ENCODE measurements around the gene PCCA.
"Not testable (repeated sequence)": the region's sequence is repeated elsewhere in the genome, so short reads cannot be mapped to it uniquely, and the experiment has no call there.

Gene PCCA

GRCh38 chr13:100301418-100301817 is 212.5 kb downstream of the PCCA start:
- Histone ChIP-seq H3K4me3 (ENCODE audit: extremely low read depth, insufficient read depth, low read length, poor library complexity, severe bottlenecking) (no peak overlapping the region), H3K27ac (ENCODE audit: low read depth, low read length, severe bottlenecking) (no peak overlapping the region), H3K9me3 (ENCODE audit: control insufficient read depth, low read length) (no peaks in the 10 kb centered on the region), H3K36me3 (ENCODE audit: control insufficient read depth, insufficient read depth, low read length) (no peaks in the 10 kb centered on the region), H3K4me1 (ENCODE audit: control insufficient read depth, insufficient read depth, low read length, poor library complexity, severe bottlenecking) (no peaks in the 10 kb centered on the region)
- WGBS, 2 experiments (ENCODE audit: insufficient coverage in 2 of 2), result 87 to 93% methylated on average over 4 of the region's 5 CpGs

GRCh38 chr13:100302391-100302790 is 213.5 kb downstream of the PCCA start:
- Histone ChIP-seq H3K4me1 (ENCODE audit: control insufficient read depth, insufficient read depth, low read length, poor library complexity, severe bottlenecking) (no peaks in the 10 kb centered on the region), H3K9me3 (ENCODE audit: control insufficient read depth, low read length) (no peaks in the 10 kb centered on the region), H3K36me3 (ENCODE audit: control insufficient read depth, insufficient read depth, low read length) (no peaks in the 10 kb centered on the region), H3K4me3 (ENCODE audit: extremely low read depth, insufficient read depth, low read length, poor library complexity, severe bottlenecking) (no peak overlapping the region), H3K27ac (ENCODE audit: low read depth, low read length, severe bottlenecking) (no peak overlapping the region)
- WGBS, 2 experiments (ENCODE audit: insufficient coverage in 2 of 2), result 100% methylated on average over 1 of the region's 2 CpGs; no CpG with 5 or more reads in 1 of the 2 experiments

GRCh38 chr13:100304229-100304628 is 215.3 kb downstream of the PCCA start:
- H3K4me1 ChIP-seq (ENCODE audit: control insufficient read depth, insufficient read depth, low read length, poor library complexity, severe bottlenecking), result no peaks in the 10 kb centered on the region
- H3K27ac ChIP-seq (ENCODE audit: low read depth, low read length, severe bottlenecking), result no peak overlapping the region
- no peaks in the 10 kb centered on the region for H3K9me3 ChIP-seq (ENCODE audit: control insufficient read depth, low read length)
- 77 to 93% methylated on average over 1 to 2 of the region's 2 CpGs for WGBS, 2 experiments (ENCODE audit: insufficient coverage in 2 of 2)
- H3K36me3 ChIP-seq (ENCODE audit: control insufficient read depth, insufficient read depth, low read length), result no peaks in the 10 kb centered on the region
- no peak overlapping the region for H3K4me3 ChIP-seq (ENCODE audit: extremely low read depth, insufficient read depth, low read length, poor library complexity, severe bottlenecking)

- no peaks in the 10 kb centered on the region for H3K9me3 ChIP-seq (ENCODE audit: control insufficient read depth, low read length)
- H3K4me3 ChIP-seq (ENCODE audit: extremely low read depth, insufficient read depth, low read length, poor library complexity, severe bottlenecking), result no peak overlapping the region
- H3K27ac ChIP-seq (ENCODE audit: low read depth, low read length, severe bottlenecking), result no peak overlapping the region
- no peaks in the 10 kb centered on the region for H3K4me1 ChIP-seq (ENCODE audit: control insufficient read depth, insufficient read depth, low read length, poor library complexity, severe bottlenecking)
- H3K36me3 ChIP-seq (ENCODE audit: control insufficient read depth, insufficient read depth, low read length), result no peaks in the 10 kb centered on the region
- no CpG with 5 or more reads among the region's 2 CpGs for WGBS, 2 experiments (ENCODE audit: insufficient coverage in 2 of 2)
These were observed 216.5 kb downstream of the PCCA start for GRCh38 chr13:100305398-100305797.

GRCh38 chr13:100306030-100306429 is 217.1 kb downstream of the PCCA start:
- no peaks in the 10 kb centered on the region for H3K36me3 ChIP-seq (ENCODE audit: control insufficient read depth, insufficient read depth, low read length)
- no peaks in the 10 kb centered on the region for H3K4me1 ChIP-seq (ENCODE audit: control insufficient read depth, insufficient read depth, low read length, poor library complexity, severe bottlenecking)
- H3K4me3 ChIP-seq (ENCODE audit: extremely low read depth, insufficient read depth, low read length, poor library complexity, severe bottlenecking), result no peak overlapping the region
- H3K9me3 ChIP-seq (ENCODE audit: control insufficient read depth, low read length), result no peaks in the 10 kb centered on the region
- WGBS, 2 experiments (ENCODE audit: insufficient coverage in 2 of 2), result 57 to 67% methylated on average over 1 to 3 of the region's 4 CpGs
- no peak overlapping the region for H3K27ac ChIP-seq (ENCODE audit: low read depth, low read length, severe bottlenecking)

- Histone ChIP-seq H3K36me3 (ENCODE audit: control insufficient read depth, insufficient read depth, low read length) (no peaks in the 10 kb centered on the region), H3K9me3 (ENCODE audit: control insufficient read depth, low read length) (no peaks in the 10 kb centered on the region), H3K4me3 (ENCODE audit: extremely low read depth, insufficient read depth, low read length, poor library complexity, severe bottlenecking) (no peak overlapping the region), H3K27ac (ENCODE audit: low read depth, low read length, severe bottlenecking) (no peak overlapping the region), H3K4me1 (ENCODE audit: control insufficient read depth, insufficient read depth, low read length, poor library complexity, severe bottlenecking) (no peaks in the 10 kb centered on the region)
- 57 to 72% methylated on average over 3 to 4 of the region's 5 CpGs for WGBS, 2 experiments (ENCODE audit: insufficient coverage in 2 of 2)
These were observed 217.6 kb downstream of the PCCA start for GRCh38 chr13:100306434-100306999.

DNA sequence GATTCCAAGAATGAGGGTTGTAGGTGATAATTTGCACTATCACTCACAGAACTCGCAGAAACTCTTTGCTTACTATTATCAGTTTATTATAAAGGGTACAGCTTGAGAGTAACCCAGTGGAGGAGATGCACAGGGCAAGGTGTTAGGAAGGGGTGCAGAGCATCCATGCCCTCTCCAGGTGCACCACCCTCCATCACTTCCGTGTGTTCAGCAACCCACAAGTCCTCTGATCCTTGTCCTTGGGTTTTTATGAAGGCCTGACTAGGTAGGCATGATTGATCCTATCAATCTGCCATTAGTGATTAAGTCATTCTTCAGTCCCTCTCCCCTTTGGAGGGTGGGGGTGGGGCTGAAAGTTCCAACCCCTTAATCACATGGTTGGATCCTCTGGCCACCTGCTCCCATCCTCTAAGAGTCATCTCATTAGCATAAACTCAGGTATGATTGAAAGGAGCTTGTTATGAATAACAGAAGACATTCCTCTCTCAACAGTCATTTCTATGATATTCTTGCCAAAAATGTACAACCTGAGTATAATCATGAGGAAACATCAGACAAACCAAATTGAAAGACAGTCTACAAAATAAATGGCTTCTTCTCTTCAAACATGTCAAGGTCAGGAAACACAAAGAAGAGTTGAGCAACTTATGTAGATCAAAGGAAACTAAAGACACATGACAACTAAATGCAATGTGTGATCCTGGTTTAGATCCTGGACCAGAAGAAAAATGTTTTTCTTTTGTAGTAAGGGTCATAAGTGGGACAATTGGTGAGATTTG is 225.4 kb downstream of the PCCA start:
- H3K36me3 ChIP-seq (ENCODE audit: control insufficient read depth, insufficient read depth, low read length), result peaks cover 8% of the 10 kb centered on the region

DNA sequence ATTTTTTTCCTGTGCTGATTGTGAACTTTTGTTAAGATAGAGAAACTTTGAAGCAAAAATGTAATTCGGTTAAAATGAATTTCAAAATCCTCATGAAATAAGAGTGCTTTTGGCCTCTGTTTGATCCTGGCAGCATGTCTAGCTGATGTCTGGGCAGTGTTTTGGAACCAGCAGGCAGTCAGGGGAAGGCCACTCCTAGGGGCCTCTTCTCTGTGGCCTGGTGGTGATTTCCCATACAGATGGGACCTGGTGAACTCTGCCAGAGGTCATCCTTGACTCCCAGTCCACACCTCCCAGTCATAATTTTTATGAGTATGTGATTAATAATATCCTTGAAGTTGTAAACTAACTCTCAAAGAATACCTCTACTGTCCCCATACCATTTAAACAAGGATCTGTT is 226.6 kb downstream of the PCCA start:
- Histone ChIP-seq H3K36me3 (ENCODE audit: control insufficient read depth, insufficient read depth, low read length) (peaks cover 8% of the 10 kb centered on the region), H3K27ac (ENCODE audit: low read depth, low read length, severe bottlenecking) (no peak overlapping the region)

More for the DNA sequence above, 225.4 kb downstream of the PCCA start:
- no CpG with 5 or more reads among the region's 2 CpGs for WGBS, 2 experiments (ENCODE audit: insufficient coverage in 2 of 2)
- no peak overlapping the region for H3K27ac ChIP-seq (ENCODE audit: low read depth, low read length, severe bottlenecking)
- H3K9me3 ChIP-seq (ENCODE audit: control insufficient read depth, low read length), result peaks cover 6% of the 10 kb centered on the region
- no peak overlapping the region for H3K4me3 ChIP-seq (ENCODE audit: extremely low read depth, insufficient read depth, low read length, poor library complexity, severe bottlenecking)
- no peaks in the 10 kb centered on the region for H3K4me1 ChIP-seq (ENCODE audit: control insufficient read depth, insufficient read depth, low read length, poor library complexity, severe bottlenecking)

DNA sequence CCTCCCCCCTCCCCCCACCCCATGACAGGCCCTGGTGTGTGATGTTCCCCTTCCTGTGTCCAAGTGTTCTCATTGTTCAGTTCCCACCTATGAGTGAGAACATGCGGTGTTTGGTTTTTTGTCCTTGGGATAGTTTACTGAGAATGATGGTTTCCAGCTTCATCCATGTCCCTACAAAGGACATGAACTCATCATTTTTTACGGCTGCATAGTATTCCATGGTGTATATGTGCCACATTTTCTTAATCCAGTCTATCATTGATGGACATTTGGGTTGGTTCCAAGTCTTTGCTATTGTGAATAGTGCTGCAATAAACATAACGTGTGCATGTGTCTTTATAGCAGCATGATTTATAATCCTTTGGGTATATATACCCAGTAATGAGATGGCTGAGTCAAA is 229.6 kb downstream of the PCCA start:
- H3K27ac ChIP-seq (ENCODE audit: low read depth, low read length, severe bottlenecking); H3K4me3 ChIP-seq (ENCODE audit: extremely low read depth, insufficient read depth, low read length, poor library complexity, severe bottlenecking); H3K9me3 ChIP-seq (ENCODE audit: control insufficient read depth, low read length); H3K4me1 ChIP-seq (ENCODE audit: control insufficient read depth, insufficient read depth, low read length, poor library complexity, severe bottlenecking): not testable (repeated sequence)
- peaks cover 18% of the 10 kb centered on the region for H3K36me3 ChIP-seq (ENCODE audit: control insufficient read depth, insufficient read depth, low read length)
- WGBS, 2 experiments (ENCODE audit: insufficient coverage in 2 of 2), result no CpG with 5 or more reads among the region's 3 CpGs

More for the DNA sequence above, 226.6 kb downstream of the PCCA start:
- Histone ChIP-seq H3K9me3 (ENCODE audit: control insufficient read depth, low read length) (peaks cover 6% of the 10 kb centered on the region), H3K4me1 (ENCODE audit: control insufficient read depth, insufficient read depth, low read length, poor library complexity, severe bottlenecking) (no peaks in the 10 kb centered on the region), H3K4me3 (ENCODE audit: extremely low read depth, insufficient read depth, low read length, poor library complexity, severe bottlenecking) (no peak overlapping the region)
- WGBS, 2 experiments (ENCODE audit: insufficient coverage in 2 of 2), result 67 to 71% methylated on average over 1 of the region's 1 CpG

- H3K9me3 ChIP-seq (ENCODE audit: control insufficient read depth, low read length), result no peaks in the 10 kb centered on the region
- no peak overlapping the region for H3K4me3 ChIP-seq (ENCODE audit: extremely low read depth, insufficient read depth, low read length, poor library complexity, severe bottlenecking)
- peaks cover 30% of the 10 kb centered on the region for H3K36me3 ChIP-seq (ENCODE audit: control insufficient read depth, insufficient read depth, low read length)
- no peaks in the 10 kb centered on the region for H3K4me1 ChIP-seq (ENCODE audit: control insufficient read depth, insufficient read depth, low read length, poor library complexity, severe bottlenecking)
- 91 to 100% methylated on average over 1 of the region's 1 CpG for WGBS, 2 experiments (ENCODE audit: insufficient coverage in 2 of 2)
- no peak overlapping the region for H3K27ac ChIP-seq (ENCODE audit: low read depth, low read length, severe bottlenecking)
These were observed 235.0 kb downstream of the PCCA start for GRCh38 chr13:100323937-100324336.

DNA sequence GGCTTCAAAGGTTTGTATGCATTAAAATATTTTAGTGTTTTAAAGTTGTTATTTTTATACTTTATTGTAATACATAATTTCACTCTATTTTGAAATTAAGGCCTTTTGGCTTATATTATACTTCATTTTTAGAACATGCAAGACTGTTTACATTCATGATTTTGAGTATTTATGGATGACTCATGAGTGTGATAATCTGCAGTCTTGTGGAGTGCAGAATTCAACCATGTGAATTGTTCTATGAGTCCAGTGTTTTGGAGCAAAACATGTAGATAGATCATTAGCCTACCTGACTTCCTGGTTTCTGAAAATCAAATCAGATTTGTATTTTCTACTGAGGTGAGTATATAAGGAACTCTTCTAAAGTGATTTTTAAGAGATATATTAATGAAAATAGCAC is 241.8 kb downstream of the PCCA start:
- Histone ChIP-seq H3K27ac (ENCODE audit: low read depth, low read length, severe bottlenecking) (no peak overlapping the region), H3K4me1 (ENCODE audit: control insufficient read depth, insufficient read depth, low read length, poor library complexity, severe bottlenecking) (no peaks in the 10 kb centered on the region), H3K4me3 (ENCODE audit: extremely low read depth, insufficient read depth, low read length, poor library complexity, severe bottlenecking) (no peak overlapping the region), H3K36me3 (ENCODE audit: control insufficient read depth, insufficient read depth, low read length) (peaks cover 10% of the 10 kb centered on the region), H3K9me3 (ENCODE audit: control insufficient read depth, low read length) (peaks cover 7% of the 10 kb centered on the region)

Data from mesodermal cell (in vitro differentiated cells).